Effector memory CD4-positive, alpha-beta T cell (primary cell): ENCODE measurements around the gene BIN2.
"Not testable (repeated sequence)": the region's sequence is repeated elsewhere in the genome, so short reads cannot be mapped to it uniquely, and the experiment has no call there.

Source experiments
- DNase-seq, 3 donors: peaks; one replicate each; pipeline ENCODE4 v3.0.0-alpha.2; 2020
- H3K27ac ChIP-seq: 2 replicates; pipeline ENCODE4 v1.7.0; 2013; ENCODE audit warnings: mild to moderate bottlenecking, low read length, moderate library complexity; ENCODE audit not compliant: insufficient read depth, poor library complexity, severe bottlenecking
- H3K27me3 ChIP-seq: replicated peaks from 2 replicates; pipeline ENCODE4 v1.7.0; 2013; ENCODE audit warnings: mild to moderate bottlenecking, low read length; ENCODE audit not compliant: insufficient read depth, control insufficient read depth, poor library complexity, severe bottlenecking
- H3K36me3 ChIP-seq: 2 replicates; pipeline ENCODE4 v1.7.0; 2013; ENCODE audit warnings: mild to moderate bottlenecking, low read length, moderate library complexity; ENCODE audit not compliant: control insufficient read depth, insufficient read depth
- H3K4me1 ChIP-seq: 2 replicates; pipeline ENCODE4 v1.7.0; 2013; ENCODE audit warnings: low read length, mild to moderate bottlenecking; ENCODE audit not compliant: control insufficient read depth, insufficient read depth, poor library complexity, severe bottlenecking
- H3K4me3 ChIP-seq: 2 replicates; pipeline ENCODE4 v1.7.0; 2013; ENCODE audit warnings: low read length, low read depth, mild to moderate bottlenecking; ENCODE audit not compliant: insufficient read depth, poor library complexity, severe bottlenecking
- H3K9me3 ChIP-seq: 2 replicates; pipeline ENCODE4 v1.7.0; 2013; ENCODE audit warnings: mild to moderate bottlenecking, low read length, moderate library complexity; ENCODE audit not compliant: control insufficient read depth

The BIN2 gene

DNA sequence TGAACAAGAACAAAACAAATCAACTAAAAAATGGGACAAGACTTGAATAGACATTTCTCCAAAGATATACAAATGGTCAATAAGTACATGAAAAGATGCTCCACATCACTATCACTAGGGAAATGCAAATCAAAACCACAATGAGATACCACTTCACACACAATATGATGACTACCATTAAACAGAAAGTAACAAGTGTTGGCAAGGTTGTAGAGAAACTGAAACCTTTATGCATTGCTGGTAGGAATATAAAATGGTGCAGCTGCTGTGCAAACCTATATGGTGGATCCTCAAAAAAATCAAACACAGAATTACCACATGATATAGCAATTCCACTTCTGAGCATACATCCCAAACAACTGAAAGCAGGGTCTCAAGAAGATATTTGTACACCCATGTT, 59.0 kb downstream of the BIN2 start:
- Histone ChIP-seq H3K36me3 (no peaks in the 10 kb centered on the region), H3K9me3 (no peaks in the 10 kb centered on the region), H3K4me1 (peaks cover 4% of the 10 kb centered on the region)

GRCh38 chr12:51264297-51264696, 59.7 kb downstream of the BIN2 start:
- Histone ChIP-seq H3K27ac (no peak overlapping the region), H3K4me1 (peaks cover under 1% of the 10 kb centered on the region), H3K4me3 (no peak overlapping the region), H3K27me3 (no peaks in the 10 kb centered on the region), H3K36me3 (no peaks in the 10 kb centered on the region), H3K9me3 (no peaks in the 10 kb centered on the region)
- no peak for DNase-seq

More for the DNA sequence above, 59.0 kb downstream of the BIN2 start:
- H3K4me3 ChIP-seq = no peak overlapping the region
- DNase-seq = no peak
- H3K27ac ChIP-seq = no peak overlapping the region
- no peaks in the 10 kb centered on the region for H3K27me3 ChIP-seq

DNA sequence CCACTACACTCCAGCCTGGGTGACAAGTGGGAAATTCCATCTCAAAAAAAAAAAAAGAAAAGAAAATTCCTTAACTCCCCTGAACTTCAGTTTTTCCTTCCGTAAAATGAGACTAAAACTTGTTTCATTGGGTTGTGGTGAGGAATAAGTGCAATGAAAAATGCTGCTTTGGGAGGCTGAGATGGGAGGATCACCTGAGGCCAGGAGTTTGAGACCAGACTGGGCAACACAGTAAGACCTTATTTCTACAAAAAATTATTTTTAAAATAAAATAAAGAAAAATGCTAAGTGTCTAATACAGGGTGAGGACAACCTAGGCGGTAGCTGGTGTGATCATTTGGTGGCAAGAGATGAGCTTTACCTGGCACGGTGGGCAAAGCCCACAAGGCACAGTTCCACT, 60.6 kb downstream of the BIN2 start:
- no peaks in the 10 kb centered on the region for H3K27me3 ChIP-seq
- no peaks in the 10 kb centered on the region for H3K36me3 ChIP-seq
- DNase-seq = no peak
- no peak overlapping the region for H3K4me3 ChIP-seq
- H3K27ac ChIP-seq = no peak overlapping the region
- no peaks in the 10 kb centered on the region for H3K4me1 ChIP-seq
- no peaks in the 10 kb centered on the region for H3K9me3 ChIP-seq

- no peaks in the 10 kb centered on the region for H3K36me3 ChIP-seq
- H3K4me3 ChIP-seq = no peak overlapping the region
- no peaks in the 10 kb centered on the region for H3K27me3 ChIP-seq
- H3K27ac ChIP-seq = no peak overlapping the region
- no peak for DNase-seq
- H3K4me1 ChIP-seq = no peaks in the 10 kb centered on the region
- H3K9me3 ChIP-seq = no peaks in the 10 kb centered on the region
These were observed 61.2 kb downstream of the BIN2 start for GRCh38 chr12:51262758-51263177.

DNA sequence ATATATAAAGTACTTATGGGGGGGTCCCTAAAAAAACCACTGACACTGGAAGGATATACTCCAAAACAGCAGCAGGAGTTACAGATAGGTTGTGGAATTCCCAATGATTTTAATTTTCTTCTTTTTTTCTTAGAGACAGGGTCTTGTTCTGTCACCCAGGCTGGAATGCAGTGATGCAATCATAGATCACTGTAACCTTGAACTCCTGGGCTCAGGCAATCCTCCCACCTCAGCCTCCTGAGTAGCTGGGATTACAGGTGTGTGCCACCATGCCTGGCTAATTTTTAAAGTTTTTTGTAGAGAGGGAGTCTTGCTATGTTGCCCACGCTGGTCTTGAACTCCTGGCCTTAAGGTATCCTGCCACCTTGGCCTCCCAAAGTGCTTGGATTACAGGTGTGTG, 64.4 kb downstream of the BIN2 start:
- H3K27me3 ChIP-seq, H3K36me3 ChIP-seq, DNase-seq, H3K27ac ChIP-seq, H3K4me3 ChIP-seq, H3K9me3 ChIP-seq, H3K4me1 ChIP-seq: not testable (repeated sequence)

GRCh38 chr12:51254536-51254935, 69.4 kb downstream of the BIN2 start:
- Histone ChIP-seq H3K27ac (no peak overlapping the region), H3K27me3 (no peaks in the 10 kb centered on the region), H3K4me1 (no peaks in the 10 kb centered on the region), H3K9me3 (no peaks in the 10 kb centered on the region), H3K4me3 (no peak overlapping the region), H3K36me3 (no peaks in the 10 kb centered on the region)
- DNase-seq = no peak

DNA sequence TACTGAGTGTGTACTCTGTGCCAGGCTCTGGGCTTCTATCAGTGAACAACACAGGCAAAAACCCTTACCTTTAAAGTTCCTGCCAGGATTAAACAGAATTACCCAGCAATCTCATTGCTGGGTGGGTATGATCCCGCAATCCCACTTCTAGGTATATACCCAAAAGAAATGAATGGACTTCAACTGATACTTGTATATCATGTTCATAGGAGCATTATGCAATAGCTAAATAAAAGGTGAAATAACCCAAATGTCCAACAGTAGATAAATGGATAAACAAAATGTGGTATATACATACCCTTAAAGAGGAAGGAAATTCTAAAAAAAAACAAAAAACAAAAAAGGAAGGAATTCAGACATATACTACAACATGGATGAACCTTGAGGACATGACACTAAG, 70.7 kb downstream of the BIN2 start:
- Histone ChIP-seq H3K4me1 (peaks cover 2% of the 10 kb centered on the region), H3K9me3 (no peaks in the 10 kb centered on the region), H3K4me3 (no peak overlapping the region), H3K27me3 (no peaks in the 10 kb centered on the region), H3K36me3 (no peaks in the 10 kb centered on the region), H3K27ac (no peak overlapping the region)
- no peak for DNase-seq

- Histone ChIP-seq H3K4me1 (peaks cover 26% of the 10 kb centered on the region), H3K27ac (peak overlapping the region; percentile 56), H3K27me3 (no peaks in the 10 kb centered on the region), H3K36me3 (peaks cover 14% of the 10 kb centered on the region), H3K9me3 (no peaks in the 10 kb centered on the region), H3K4me3 (no peak overlapping the region)
- DNase-seq = no peak
These were observed 76.3 kb downstream of the BIN2 start for GRCh38 chr12:51247523-51248206.

DNA sequence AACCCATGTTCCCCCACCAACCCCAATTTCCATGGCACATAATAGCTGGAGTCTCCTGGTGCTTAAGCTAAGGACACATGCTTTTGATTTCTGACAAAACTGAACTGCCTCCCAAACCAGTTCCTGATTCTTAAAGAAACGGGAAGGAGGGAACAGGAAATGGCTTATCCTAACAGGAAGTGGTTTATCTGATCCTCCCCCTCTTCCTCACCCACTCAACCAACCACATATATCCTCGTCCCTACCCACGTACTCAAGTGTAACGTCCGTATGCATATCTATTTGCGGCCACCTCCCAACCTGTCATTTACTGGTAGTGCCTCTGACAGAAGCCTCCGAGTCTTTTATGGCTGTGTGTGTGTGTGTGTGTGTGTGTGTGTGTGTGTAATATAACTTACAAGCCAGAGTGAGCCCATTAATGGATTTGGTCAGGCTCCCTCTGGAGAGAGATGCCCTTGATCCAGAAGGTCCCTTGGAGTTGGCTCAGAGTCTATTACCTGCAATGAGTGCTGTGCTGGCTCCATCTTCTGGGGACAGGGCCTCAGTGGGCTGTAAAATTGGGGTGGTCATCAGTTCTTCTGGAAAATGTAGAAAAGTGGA, 77.6 kb downstream of the BIN2 start:
- Histone ChIP-seq H3K36me3 (peaks cover 25% of the 10 kb centered on the region), H3K9me3 (no peaks in the 10 kb centered on the region)

DNA sequence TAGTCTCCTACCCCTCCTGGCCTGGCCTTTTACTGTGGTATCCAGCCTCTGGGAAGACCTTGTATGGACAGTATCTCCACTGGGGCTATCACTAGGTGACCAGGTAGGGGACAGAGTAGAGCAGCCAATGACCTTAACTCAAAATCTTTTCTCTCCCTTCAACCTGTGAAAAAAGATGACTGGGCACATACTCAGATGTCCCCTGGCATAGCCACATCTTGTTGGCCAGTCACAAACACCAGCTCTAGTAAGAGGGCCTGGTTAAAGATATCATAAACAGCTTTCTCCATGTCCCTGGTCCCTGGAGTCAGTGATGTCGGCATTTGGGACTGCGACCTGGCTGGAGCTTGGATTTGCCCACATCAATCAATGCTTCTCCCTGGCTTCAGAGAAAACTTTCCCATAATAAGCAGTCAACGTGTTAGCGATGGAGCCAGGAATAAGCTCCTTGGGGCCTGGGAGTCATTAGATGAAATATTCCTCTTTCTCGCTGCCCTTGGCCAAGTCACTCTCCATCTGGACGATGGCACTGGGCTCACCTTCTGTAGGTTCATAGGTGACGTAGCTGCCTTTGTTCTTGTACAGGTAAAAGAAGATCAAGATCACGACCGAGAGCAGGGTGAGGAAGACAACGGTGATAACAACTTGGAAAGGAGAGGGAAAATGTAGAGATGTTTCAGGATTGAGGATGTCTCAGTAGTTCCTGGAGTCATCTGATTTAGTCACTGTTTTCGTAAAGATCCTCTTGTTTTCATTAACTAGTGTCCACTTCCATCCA, 78.3 kb downstream of the BIN2 start:
- Histone ChIP-seq H3K9me3 (no peaks in the 10 kb centered on the region), H3K4me1 (peaks cover 31% of the 10 kb centered on the region), H3K27me3 (no peaks in the 10 kb centered on the region), H3K4me3 (no peak overlapping the region), H3K36me3 (peaks cover 32% of the 10 kb centered on the region), H3K27ac (peak overlapping the region; percentile 56)
- no peak for DNase-seq

More for the DNA sequence above, 77.6 kb downstream of the BIN2 start:
- no peak for DNase-seq
- Histone ChIP-seq H3K27me3 (no peaks in the 10 kb centered on the region), H3K4me3 (peak overlapping the region; percentile 7), H3K4me1 (peaks cover 26% of the 10 kb centered on the region), H3K27ac (peak overlapping the region; percentile 56)
